Coronary artery (tissue), 2 donors: ENCODE measurements around the gene ZKSCAN8.

Experiments used
- DNase-seq: peaks from one replicate; pipeline ENCODE4 v3.0.0-alpha.2; 2017; ENCODE audit warnings: low spot score
- H3K27ac ChIP-seq, 2 donors: fragments of 200-600 bp; sonication (generic); one replicate each; pipeline ENCODE4 v1.5.1; 2016 to 2019
- H3K4me3 ChIP-seq: fragments of 200-600 bp; sonication (generic); 2 replicates; pipeline ENCODE4 v1.5.1; 2016; ENCODE audit warnings: mild to moderate bottlenecking, moderate library complexity
- CTCF ChIP-seq: fragments of 200-600 bp; sonication (generic); IDR thresholded peaks from one replicate; pipeline ENCODE4 v1.5.1; 2019; ENCODE audit warnings: antibody characterized with exemption

Gene ZKSCAN8

GRCh38 chr6:28171271-28171670 is 29.6 kb downstream of the ZKSCAN8 start:
- DNase-seq, result no peak
- no peak overlapping the region for H3K4me3 ChIP-seq
- TF ChIP-seq CTCF, result no peak
- H3K27ac ChIP-seq, result no peak overlapping the region

GRCh38 chr6:28172006-28172405 is 30.3 kb downstream of the ZKSCAN8 start:
- Histone ChIP-seq H3K4me3 (no peak overlapping the region), H3K27ac (no peak overlapping the region)
- TF ChIP-seq CTCF, result no peak
- no peak for DNase-seq

GRCh38 chr6:28176373-28176772 is 34.7 kb downstream of the ZKSCAN8 start:
- Histone ChIP-seq H3K4me3 (no peak overlapping the region), H3K27ac (no peak overlapping the region)
- no peak for DNase-seq
- no peak for TF ChIP-seq CTCF

GRCh38 chr6:28182255-28182654 is 40.6 kb downstream of the ZKSCAN8 start:
- no peak overlapping the region for H3K4me3 ChIP-seq
- DNase-seq, result no peak
- no peak overlapping the region for H3K27ac ChIP-seq
- TF ChIP-seq CTCF, result no peak

- no peak overlapping the region for H3K4me3 ChIP-seq
- no peak for DNase-seq
- no peak overlapping the region for H3K27ac ChIP-seq
- no peak for TF ChIP-seq CTCF
Observed at GRCh38 chr6:28188111-28188979, 46.7 kb downstream of the ZKSCAN8 start.

GRCh38 chr6:28200020-28200419 is 58.3 kb downstream of the ZKSCAN8 start:
- TF ChIP-seq CTCF, result no peak

GRCh38 chr6:28203201-28203600 is 61.5 kb downstream of the ZKSCAN8 start:
- DNase-seq, result no peak
- H3K27ac ChIP-seq, result no peak overlapping the region
- no peak overlapping the region for H3K4me3 ChIP-seq
- no peak for TF ChIP-seq CTCF

More at GRCh38 chr6:28200020-28200419, 58.3 kb downstream of the ZKSCAN8 start:
- Histone ChIP-seq H3K4me3 (no peak overlapping the region), H3K27ac (no peak overlapping the region)
- no peak for DNase-seq
